Coronary artery (tissue), 2 donors: ENCODE data around the gene ATP1A1.

ENCODE experiments used
- DNase-seq: peaks from one replicate; pipeline ENCODE4 v3.0.0-alpha.2; 2017; ENCODE audit warnings: low spot score
- H3K27ac ChIP-seq, 2 donors: fragments of 200-600 bp; sonication (generic); one replicate each; pipeline ENCODE4 v1.5.1; 2016 to 2019
- H3K4me3 ChIP-seq: fragments of 200-600 bp; sonication (generic); 2 replicates; pipeline ENCODE4 v1.5.1; 2016; ENCODE audit warnings: mild to moderate bottlenecking, moderate library complexity
- CTCF ChIP-seq: fragments of 200-600 bp; sonication (generic); IDR thresholded peaks from one replicate; pipeline ENCODE4 v1.5.1; 2019; ENCODE audit warnings: antibody characterized with exemption

Gene ATP1A1

GRCh38 chr1:116451702-116452101 is 78.7 kb downstream of the ATP1A1 start:
- H3K4me3 ChIP-seq, result no peak overlapping the region
- TF ChIP-seq CTCF, result no peak
- no peak overlapping the region for H3K27ac ChIP-seq

GRCh38 chr1:116453481-116453880 is 80.4 kb downstream of the ATP1A1 start:
- DNase-seq, result no peak
- Histone ChIP-seq H3K4me3 (no peak overlapping the region), H3K27ac (no peak overlapping the region)
- TF ChIP-seq CTCF, result no peak

More at GRCh38 chr1:116451702-116452101, 78.7 kb downstream of the ATP1A1 start:
- DNase-seq, result no peak

- Histone ChIP-seq H3K4me3 (no peak overlapping the region), H3K27ac (no peak overlapping the region)
- DNase-seq, result no peak
- no peak for TF ChIP-seq CTCF
Observed at GRCh38 chr1:116453906-116454305, 80.9 kb downstream of the ATP1A1 start.
